HCT116 (cell line): ENCODE data around the gene MTO1. TPM values are rescaled to one million over a fixed set of nuclear protein-coding genes. Genes with fewer than 3 reads are reported as not detected.

Experiments used
- ATAC-seq: fragments of 200-7000 bp; cut with Tn5 transposase; 2 replicates; pipeline ENCODE4 v1.9.1; 2020; ENCODE audit warnings: mild to moderate bottlenecking, moderate library complexity
- BruUV-seq: library from RNA; stranded (reverse); fragments of 400-500 nt; replicated peaks from 2 replicates; lab custom pipeline; 2021; lab: Mats Ljungman, UMichigan
- CTCF ChIA-PET: fragments of 300-600 bp; sonication (Branson Sonifier 250); formaldehyde crosslinking; loops from one replicate; lab custom pipeline; 2021; ENCODE audit warnings: antibody characterized with exemption; lab: Charles Lee
- POLR2A ChIA-PET: fragments of 300-600, 350-600 bp; sonication (Branson Sonifier 250); formaldehyde crosslinking; loops from one replicate; lab custom pipeline; 2021; ENCODE audit warnings: antibody characterized with exemption; lab: Charles Lee
- RAD21 ChIA-PET, 2 experiments: fragments of 300-600 bp; sonication (Branson Sonifier 250); formaldehyde crosslinking; loops; one replicate each; lab custom pipeline; 2023; ENCODE audit warnings: low total read pairs in 2 of 2; ENCODE audit not compliant: uncharacterized antibody in 2 of 2, unreplicated experiment in 2 of 2, low non-redundant PET in 1 of 2; lab: Charles Lee
- DNase-seq: peaks from one replicate; pipeline ENCODE4 v3.0.0-alpha.2; 2010; ENCODE audit warnings: low read depth, low spot score
- H2AFZ ChIP-seq: fragments of 200-600 bp; shearing (Covaris generic), sonication (generic); 2 replicates; pipeline ENCODE4 v1.6.1; 2017; ENCODE audit warnings: low read depth, mixed run types, mixed read lengths, antibody characterized with exemption, low read length; ENCODE audit not compliant: poor library complexity, severe bottlenecking
- H3K27ac ChIP-seq: 2 replicates; pipeline ENCODE4 v1.5.1; 2012; ENCODE audit warnings: low read depth, low read length
- H3K27me3 ChIP-seq: fragments of 200-600 bp; sonication (generic); 2 replicates; pipeline ENCODE4 v1.6.1; 2016; ENCODE audit warnings: mixed run types, low read length, mixed read lengths; ENCODE audit not compliant: insufficient read depth
- H3K36me3 ChIP-seq, 2 experiments: fragments of 200-500 bp in 1 of 2; fragments of 200-600 bp in 1 of 2; sonication (Bioruptor generic) in 1 of 2; sonication (generic) in 1 of 2; 2 replicates each; pipeline versions ENCODE4 v1.5.1 to v1.6.1; 2014 to 2016; ENCODE audit warnings: low read length in 2 of 2, inconsistent platforms in 1 of 2, mixed read lengths in 1 of 2, mixed run types in 1 of 2; ENCODE audit not compliant: insufficient read depth in 2 of 2, control insufficient read depth in 1 of 2
- H3K4me1 ChIP-seq, 2 experiments: fragments of 200-600 bp in 1 of 2; sonication (generic) in 1 of 2; 2 replicates each; pipeline versions ENCODE4 v1.5.1 to v1.6.1; 2012 to 2017; ENCODE audit warnings: low read length in 2 of 2, inconsistent platforms in 1 of 2, mild to moderate bottlenecking in 1 of 2, mixed read lengths in 1 of 2, mixed run types in 1 of 2, moderate library complexity in 1 of 2; ENCODE audit not compliant: insufficient read depth in 2 of 2, control insufficient read depth in 1 of 2
- H3K4me2 ChIP-seq: fragments of 200-600 bp; sonication (generic); 2 replicates; pipeline ENCODE4 v1.6.1; 2017; ENCODE audit warnings: mixed run types, low read length, mixed read lengths
- H3K4me3 ChIP-seq, 2 experiments: fragments of 200-600 bp in 1 of 2; sonication (generic) in 1 of 2; replicated peaks in 1 of 2; 2 replicates each; pipeline ENCODE4 v1.5.1; 2011 to 2016; ENCODE audit warnings: low read length in 2 of 2, control low read depth in 1 of 2, low read depth in 1 of 2, mild to moderate bottlenecking in 1 of 2, mixed read lengths in 1 of 2, mixed run types in 1 of 2
- H3K79me2 ChIP-seq: fragments of 200-600 bp; sonication (generic); 2 replicates; pipeline ENCODE4 v1.6.1; 2017; ENCODE audit warnings: mild to moderate bottlenecking, mixed run types, low read length, moderate library complexity, mixed read lengths; ENCODE audit not compliant: insufficient read depth
- H3K9ac ChIP-seq: fragments of 200-600 bp; sonication (generic); 2 replicates; pipeline ENCODE4 v1.6.1; 2016; ENCODE audit warnings: low read length, mixed read lengths
- H3K9me2 ChIP-seq: fragments of 200-600 bp; sonication (generic), shearing (Covaris generic); 2 replicates; pipeline ENCODE4 v1.6.1; 2017; ENCODE audit warnings: mixed run types, mild to moderate bottlenecking, moderate library complexity; ENCODE audit not compliant: insufficient read depth
- H3K9me3 ChIP-seq, 2 experiments: fragments of 200-500 bp in 1 of 2; fragments of 200-600 bp in 1 of 2; sonication (Bioruptor generic) in 1 of 2; sonication (generic) in 1 of 2; 2 replicates each; pipeline ENCODE4 v1.6.1; 2014 to 2017; ENCODE audit warnings: low read length in 2 of 2, mixed read lengths in 2 of 2, inconsistent platforms in 1 of 2, low read depth in 1 of 2, mild to moderate bottlenecking in 1 of 2, mixed run types in 1 of 2, moderate library complexity in 1 of 2; ENCODE audit not compliant: control insufficient read depth in 1 of 2, insufficient read depth in 1 of 2
- H4K20me1 ChIP-seq: fragments of 200-600 bp; sonication (generic), shearing (Covaris generic); 2 replicates; pipeline ENCODE4 v1.6.1; 2017; ENCODE audit warnings: mixed run types, mild to moderate bottlenecking, moderate library complexity; ENCODE audit not compliant: insufficient read depth
- CEBPB ChIP-seq: IDR thresholded peaks from 2 replicates; pipeline ENCODE4 v1.6.1; 2012; ENCODE audit warnings: low read depth
- EGR1 ChIP-seq: IDR thresholded peaks from 2 replicates; pipeline ENCODE4 v1.6.1; 2012; ENCODE audit warnings: low read depth
- ELF1 ChIP-seq: IDR thresholded peaks from 2 replicates; pipeline ENCODE4 v1.6.1; 2012; ENCODE audit warnings: low read depth, borderline replicate concordance
- EZH2 ChIP-seq: fragments of 200-600 bp; sonication (generic); IDR thresholded peaks from 2 replicates; pipeline ENCODE4 v1.6.1; 2017; ENCODE audit warnings: antibody characterized with exemption, mixed run types
- EZH2phosphoT487 ChIP-seq: fragments of 200-600 bp; IDR thresholded peaks from 2 replicates; pipeline ENCODE4 v1.6.1; 2018; ENCODE audit warnings: antibody characterized with exemption, borderline replicate concordance
- FOSL1 ChIP-seq: IDR thresholded peaks from 2 replicates; pipeline ENCODE4 v1.6.1; 2012; ENCODE audit warnings: low read depth
- MAX ChIP-seq: IDR thresholded peaks from 2 replicates; pipeline ENCODE4 v1.6.1; 2012
- POLR2A ChIP-seq: IDR thresholded peaks from 2 replicates; pipeline ENCODE4 v1.7.0; 2011; ENCODE audit warnings: borderline replicate concordance; ENCODE audit not compliant: insufficient read depth, insufficient read length; ENCODE audit errors: extremely low read depth
- POLR2AphosphoS5 ChIP-seq: IDR thresholded peaks from 2 replicates; pipeline ENCODE4 v1.6.1; 2011; ENCODE audit warnings: mild to moderate bottlenecking, low read depth, low read length, moderate library complexity
- RAD21 ChIP-seq: IDR thresholded peaks from 2 replicates; pipeline ENCODE4 v1.6.1; 2012; ENCODE audit warnings: low read depth, mild to moderate bottlenecking
- SIN3A ChIP-seq: IDR thresholded peaks from 2 replicates; pipeline ENCODE4 v1.6.1; 2012; ENCODE audit warnings: low read depth
- SP1 ChIP-seq: IDR thresholded peaks from 2 replicates; pipeline ENCODE4 v1.6.1; 2012; ENCODE audit warnings: low read depth
- SRF ChIP-seq: IDR thresholded peaks from 2 replicates; pipeline ENCODE4 v1.6.1; 2012; ENCODE audit warnings: low read depth
- TCF7L2 ChIP-seq: IDR thresholded peaks from 2 replicates; pipeline ENCODE4 v1.7.0; 2011; ENCODE audit warnings: borderline replicate concordance, inconsistent platforms; ENCODE audit not compliant: insufficient read depth, insufficient read length; ENCODE audit errors: extremely low read depth
- YY1 ChIP-seq: IDR thresholded peaks from 2 replicates; pipeline ENCODE4 v1.6.1; 2011; ENCODE audit warnings: low read length, low read depth, moderate library complexity, mild to moderate bottlenecking; ENCODE audit not compliant: insufficient replicate concordance; ENCODE audit errors: extremely low read depth
- ZFX ChIP-seq: fragments of 450-650 bp; IDR thresholded peaks from 2 replicates; pipeline ENCODE4 v1.6.1; 2017
- ZNF274 ChIP-seq: fragments of 200-500 bp; sonication (Bioruptor generic); IDR thresholded peaks from 2 replicates; pipeline ENCODE4 v1.6.1; 2014; ENCODE audit warnings: mild to moderate bottlenecking, low read depth, low read length, inconsistent platforms
- intact Hi-C: fragments of 100-400 bp; cut with micrococcal nuclease; formaldehyde crosslinking; loops from 2 replicates; pipeline ENCODE4 v1.10.0; 2022
- total RNA-seq: library from RNA; stranded (reverse); gene quantifications from one replicate; pipeline ENCODE4 v1.2.1, GENCODE V29; 2021; ENCODE audit not compliant: unreplicated experiment
- TF ChIP-seq, protein P1 (sequence below), 3 experiments: fragments of 200-600 bp in 1 of 3; sonication (generic) in 1 of 3; IDR thresholded peaks in 2 of 3; conservative IDR thresholded peaks in 1 of 3; 2 replicates each; pipeline ENCODE4 v1.5.1; 2012 to 2017; ENCODE audit warnings: low read depth in 2 of 3, low read length in 2 of 3, antibody characterized with exemption in 1 of 3, borderline replicate concordance in 1 of 3, control low read depth in 1 of 3, mild to moderate bottlenecking in 1 of 3, mixed read lengths in 1 of 3, mixed run types in 1 of 3, moderate library complexity in 1 of 3; ENCODE audit not compliant: insufficient read depth in 1 of 3
- TF ChIP-seq, protein P2 (sequence below): IDR thresholded peaks from 2 replicates; pipeline ENCODE4 v1.6.1; 2012
- TF ChIP-seq, protein P3 (sequence below): IDR thresholded peaks from 2 replicates; pipeline ENCODE4 v1.6.1; 2012; ENCODE audit warnings: low read depth

The MTO1 gene
- total RNA-seq, 1 experiment from 2014 or later = 40.1 TPM

GRCh38 chr6:73455865-73456629, 5.5 kb upstream of the MTO1 start:
- no peak overlapping the region for H3K9ac ChIP-seq
- BruUV-seq = no TSS peak
- no peak overlapping the region for H3K4me2 ChIP-seq
- H2AFZ ChIP-seq = no peak overlapping the region
- DNase-seq = no peak
- H3K27me3 ChIP-seq = no peaks in the 10 kb centered on the region
- no peak overlapping the region for H3K4me3 ChIP-seq
- intact Hi-C loops = no loop called here
- H3K4me1 ChIP-seq = peaks cover 4 to 7% of the 10 kb centered on the region in 2 experiments; a peak in 2 of 4 replicates
- H3K36me3 ChIP-seq = no peaks in the 10 kb centered on the region
- no peaks in the 10 kb centered on the region for H3K9me2 ChIP-seq
- no peak for ATAC-seq
- H3K9me3 ChIP-seq = no peaks in the 10 kb centered on the region
- TF ChIP-seq ZFX (no peak), POLR2A (no peak), EZH2 (no peak), ZNF274 (no peak), TCF7L2 (no peak), ELF1 (no peak), SP1 (no peak), POLR2AphosphoS5 (no peak), EGR1 (no peak), RAD21 (no peak), YY1 (no peak), SRF (no peak), SIN3A (no peak), CEBPB (no peak), EZH2phosphoT487 (no peak), FOSL1 (no peak), MAX (no peak)
- TF ChIP-seq, protein P1, sequence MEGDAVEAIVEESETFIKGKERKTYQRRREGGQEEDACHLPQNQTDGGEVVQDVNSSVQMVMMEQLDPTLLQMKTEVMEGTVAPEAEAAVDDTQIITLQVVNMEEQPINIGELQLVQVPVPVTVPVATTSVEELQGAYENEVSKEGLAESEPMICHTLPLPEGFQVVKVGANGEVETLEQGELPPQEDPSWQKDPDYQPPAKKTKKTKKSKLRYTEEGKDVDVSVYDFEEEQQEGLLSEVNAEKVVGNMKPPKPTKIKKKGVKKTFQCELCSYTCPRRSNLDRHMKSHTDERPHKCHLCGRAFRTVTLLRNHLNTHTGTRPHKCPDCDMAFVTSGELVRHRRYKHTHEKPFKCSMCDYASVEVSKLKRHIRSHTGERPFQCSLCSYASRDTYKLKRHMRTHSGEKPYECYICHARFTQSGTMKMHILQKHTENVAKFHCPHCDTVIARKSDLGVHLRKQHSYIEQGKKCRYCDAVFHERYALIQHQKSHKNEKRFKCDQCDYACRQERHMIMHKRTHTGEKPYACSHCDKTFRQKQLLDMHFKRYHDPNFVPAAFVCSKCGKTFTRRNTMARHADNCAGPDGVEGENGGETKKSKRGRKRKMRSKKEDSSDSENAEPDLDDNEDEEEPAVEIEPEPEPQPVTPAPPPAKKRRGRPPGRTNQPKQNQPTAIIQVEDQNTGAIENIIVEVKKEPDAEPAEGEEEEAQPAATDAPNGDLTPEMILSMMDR (IDR thresholded peaks at IDR 0.05 in 2 of 3, conservative IDR thresholded peaks at IDR 0.05 in 1 of 3; ENCODE audit: borderline replicate concordance in 1 of 3, insufficient read depth in 1 of 3, low read depth in 2 of 3, low read length in 2 of 3) = no peak
- TF ChIP-seq, protein P2, sequence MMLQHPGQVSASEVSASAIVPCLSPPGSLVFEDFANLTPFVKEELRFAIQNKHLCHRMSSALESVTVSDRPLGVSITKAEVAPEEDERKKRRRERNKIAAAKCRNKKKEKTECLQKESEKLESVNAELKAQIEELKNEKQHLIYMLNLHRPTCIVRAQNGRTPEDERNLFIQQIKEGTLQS = no peak
- TF ChIP-seq, protein P3, sequence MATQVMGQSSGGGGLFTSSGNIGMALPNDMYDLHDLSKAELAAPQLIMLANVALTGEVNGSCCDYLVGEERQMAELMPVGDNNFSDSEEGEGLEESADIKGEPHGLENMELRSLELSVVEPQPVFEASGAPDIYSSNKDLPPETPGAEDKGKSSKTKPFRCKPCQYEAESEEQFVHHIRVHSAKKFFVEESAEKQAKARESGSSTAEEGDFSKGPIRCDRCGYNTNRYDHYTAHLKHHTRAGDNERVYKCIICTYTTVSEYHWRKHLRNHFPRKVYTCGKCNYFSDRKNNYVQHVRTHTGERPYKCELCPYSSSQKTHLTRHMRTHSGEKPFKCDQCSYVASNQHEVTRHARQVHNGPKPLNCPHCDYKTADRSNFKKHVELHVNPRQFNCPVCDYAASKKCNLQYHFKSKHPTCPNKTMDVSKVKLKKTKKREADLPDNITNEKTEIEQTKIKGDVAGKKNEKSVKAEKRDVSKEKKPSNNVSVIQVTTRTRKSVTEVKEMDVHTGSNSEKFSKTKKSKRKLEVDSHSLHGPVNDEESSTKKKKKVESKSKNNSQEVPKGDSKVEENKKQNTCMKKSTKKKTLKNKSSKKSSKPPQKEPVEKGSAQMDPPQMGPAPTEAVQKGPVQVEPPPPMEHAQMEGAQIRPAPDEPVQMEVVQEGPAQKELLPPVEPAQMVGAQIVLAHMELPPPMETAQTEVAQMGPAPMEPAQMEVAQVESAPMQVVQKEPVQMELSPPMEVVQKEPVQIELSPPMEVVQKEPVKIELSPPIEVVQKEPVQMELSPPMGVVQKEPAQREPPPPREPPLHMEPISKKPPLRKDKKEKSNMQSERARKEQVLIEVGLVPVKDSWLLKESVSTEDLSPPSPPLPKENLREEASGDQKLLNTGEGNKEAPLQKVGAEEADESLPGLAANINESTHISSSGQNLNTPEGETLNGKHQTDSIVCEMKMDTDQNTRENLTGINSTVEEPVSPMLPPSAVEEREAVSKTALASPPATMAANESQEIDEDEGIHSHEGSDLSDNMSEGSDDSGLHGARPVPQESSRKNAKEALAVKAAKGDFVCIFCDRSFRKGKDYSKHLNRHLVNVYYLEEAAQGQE = no peak
- CTCF ChIA-PET = no interaction called here
- POLR2A ChIA-PET = no interaction called here
- no peaks in the 10 kb centered on the region for H4K20me1 ChIP-seq
- no peaks in the 10 kb centered on the region for H3K79me2 ChIP-seq
- RAD21 ChIA-PET = no interaction called here
- no peak overlapping the region for H3K27ac ChIP-seq
